HepG2 (cell line): ENCODE measurements around the gene TUBGCP5. TPM values are rescaled to one million over a fixed set of nuclear protein-coding genes. Genes with fewer than 3 reads are reported as not detected.

ENCODE experiments used
- CENPX ChIP-seq: sonication (generic); formaldehyde crosslinking; IDR thresholded peaks from 2 replicates; pipeline ENCODE4 v1.9.0; 2021; ENCODE audit warnings: mild to moderate bottlenecking, missing genetic modification reagents, moderate library complexity
- GABPA ChIP-seq, 2 experiments: IDR thresholded peaks; 2 replicates each; pipeline ENCODE4 v1.6.1; 2011 to 2016; ENCODE audit warnings: low read depth in 2 of 2, low read length in 1 of 2, missing biosample characterization in 1 of 2, missing genetic modification characterization in 1 of 2
- PCBP2 ChIP-seq: fragments of 200-400 bp; formaldehyde crosslinking; optimal IDR thresholded peaks from 2 replicates; pipeline ENCODE3; 2018; ENCODE audit warnings: low read length, low read depth; ENCODE audit not compliant: poor library complexity, severe bottlenecking
- RAD21 ChIP-seq: fragments of 450-650 bp; formaldehyde crosslinking; IDR thresholded peaks from 2 replicates; pipeline ENCODE4 v1.5.0; 2020; ENCODE audit warnings: mild to moderate bottlenecking
- RARA ChIP-seq: IDR thresholded peaks from 2 replicates; pipeline ENCODE4 v1.6.1; 2016; ENCODE audit warnings: missing genetic modification reagents, missing compliant biosample characterization
- RFX1 ChIP-seq: fragments of 450-650 bp; IDR thresholded peaks from 2 replicates; pipeline ENCODE4 v1.6.1; 2017
- RFX5 ChIP-seq: IDR thresholded peaks from 2 replicates; pipeline ENCODE4 v1.6.1; 2011; ENCODE audit warnings: low read depth, low read length, improper control_type of control experiment
- SNAPC2 ChIP-seq: sonication (generic); formaldehyde crosslinking; IDR thresholded peaks from 2 replicates; pipeline ENCODE4 v1.8.1; 2022; ENCODE audit warnings: mild to moderate bottlenecking, missing genetic modification reagents
- ZNF205 ChIP-seq: IDR thresholded peaks from 2 replicates; pipeline ENCODE4 v1.6.1; 2018; ENCODE audit warnings: missing biosample characterization, missing genetic modification reagents
- ZNF816 ChIP-seq: sonication (generic); formaldehyde crosslinking; IDR thresholded peaks from 2 replicates; pipeline ENCODE4 v1.8.0; 2022; ENCODE audit warnings: missing genetic modification reagents, mild to moderate bottlenecking, borderline replicate concordance
- ZNF839 ChIP-seq: sonication (generic); formaldehyde crosslinking; IDR thresholded peaks from 2 replicates; pipeline ENCODE4 v1.4.0; 2020; ENCODE audit warnings: missing genetic modification reagents, mild to moderate bottlenecking, borderline replicate concordance
- polyA plus RNA-seq, 8 experiments: library from polyadenylated mRNA; depleted of rRNA in 3 of 8; stranded (reverse) in 7 of 8; unstranded in 1 of 8; fragments of >200 nt; fragmentation: Illumina TruSeq in 4 of 8; extraction: Trizol in 4 of 8; gene quantifications; 2 replicates each; pipeline versions ENCODE4 v1.2.1 to v1.2.3, GENCODE V29; 2011 to 2016; ENCODE audit warnings: low read depth in 4 of 8, missing spikeins in 1 of 8, mixed read lengths in 1 of 8; ENCODE audit not compliant: insufficient read depth in 1 of 8
- total RNA-seq, 5 experiments: library from RNA; depleted of rRNA; stranded (reverse); fragments of >200 nt; fragmentation: Illumina TruSeq; extraction: Trizol; gene quantifications; 2 replicates each; pipeline ENCODE4 v1.2.3, GENCODE V29; 2016; ENCODE audit warnings: low read depth in 1 of 5
- TF ChIP-seq, protein P1 (sequence below): sonication (generic); formaldehyde crosslinking; IDR thresholded peaks from 2 replicates; pipeline ENCODE4 v1.8.1; 2023; ENCODE audit warnings: mild to moderate bottlenecking, inconsistent platforms, moderate library complexity, missing genetic modification reagents, borderline replicate concordance
- TF ChIP-seq, protein P2 (sequence below): sonication (generic); formaldehyde crosslinking; IDR thresholded peaks from 2 replicates; pipeline ENCODE4 v1.8.0; 2023; ENCODE audit warnings: mild to moderate bottlenecking, missing genetic modification reagents
- TF ChIP-seq, protein P3 (sequence below): sonication (generic); formaldehyde crosslinking; IDR thresholded peaks from 2 replicates; pipeline ENCODE4 v1.5.1; 2020; ENCODE audit warnings: mild to moderate bottlenecking, missing genetic modification reagents, moderate library complexity
- TF ChIP-seq, protein P4 (sequence below): sonication (generic); formaldehyde crosslinking; IDR thresholded peaks from 2 replicates; pipeline ENCODE4 v1.8.1; 2023; ENCODE audit warnings: mild to moderate bottlenecking, missing genetic modification reagents
- TF ChIP-seq, protein P5 (sequence below): sonication (generic); formaldehyde crosslinking; IDR thresholded peaks from 2 replicates; pipeline ENCODE4 v1.4.0; 2020; ENCODE audit warnings: missing genetic modification reagents

The TUBGCP5 gene
- total and polyA plus RNA-seq, 2 of the 13 experiments (the other 11 are each of a cell fraction or from before 2014, with no cell fraction given), result 7.2 to 25.0 TPM

DNA sequence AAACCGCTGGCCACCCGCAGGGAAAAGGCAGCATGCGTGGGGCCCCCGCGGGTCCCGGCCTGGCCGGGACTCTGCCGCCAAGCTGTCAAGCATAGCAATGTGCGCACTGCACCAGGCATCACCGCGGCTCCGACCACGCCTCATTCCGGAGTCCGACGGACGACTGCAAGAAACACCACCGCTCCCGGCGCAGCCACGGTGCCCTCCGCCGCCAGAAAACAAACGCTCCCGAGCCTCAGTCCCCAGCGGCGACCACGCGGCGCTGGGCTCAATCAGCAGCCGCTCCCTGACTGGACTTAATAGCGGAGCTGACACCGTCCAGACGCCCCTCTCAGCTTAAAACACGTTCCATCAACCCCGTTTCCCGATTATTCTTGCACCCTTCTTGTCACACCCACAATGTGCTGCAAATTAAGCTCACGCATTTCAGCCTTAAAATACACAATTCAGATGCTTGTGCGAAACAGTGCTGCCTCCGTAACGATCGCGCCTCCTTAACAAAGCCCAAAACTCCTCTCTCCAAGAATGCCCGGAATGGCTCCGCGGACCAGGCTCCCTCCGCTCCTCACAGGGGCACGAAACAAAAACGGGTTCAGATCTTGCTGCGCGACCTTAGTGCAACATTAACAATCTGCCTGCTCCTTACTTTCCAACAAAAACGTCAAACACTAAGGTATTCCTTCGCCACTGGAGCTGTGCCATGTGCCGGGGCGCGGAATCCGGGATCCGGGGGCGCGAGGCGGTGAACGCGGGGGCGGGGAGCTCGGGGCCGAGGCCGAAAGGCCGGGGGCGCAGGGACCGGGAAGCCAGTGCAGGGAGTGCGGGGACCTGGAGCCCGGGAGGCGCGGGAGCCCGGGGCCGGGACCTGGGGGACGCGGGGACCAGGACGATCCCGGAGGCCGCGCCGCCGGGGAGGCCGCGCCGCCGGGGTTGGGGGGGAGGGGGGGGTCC lies 59.9 kb downstream of the TUBGCP5 start (continued):
- TF ChIP-seq, protein P1, sequence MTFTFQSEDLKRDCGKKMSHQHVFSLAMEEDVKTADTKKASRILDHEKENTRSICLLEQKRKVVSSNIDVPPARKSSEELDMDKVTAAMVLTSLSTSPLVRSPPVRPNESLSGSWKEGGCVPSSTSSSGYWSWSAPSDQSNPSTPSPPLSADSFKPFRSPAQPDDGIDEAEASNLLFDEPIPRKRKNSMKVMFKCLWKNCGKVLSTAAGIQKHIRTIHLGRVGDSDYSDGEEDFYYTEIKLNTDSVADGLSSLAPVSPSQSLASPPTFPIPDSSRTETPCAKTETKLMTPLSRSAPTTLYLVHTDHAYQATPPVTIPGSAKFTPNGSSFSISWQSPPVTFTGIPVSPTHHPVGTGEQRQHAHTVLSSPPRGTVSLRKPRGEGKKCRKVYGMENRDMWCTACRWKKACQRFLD (CRISPR knock-in tag), result no peak
- no peak for TF ChIP-seq RFX1
- TF ChIP-seq ZNF839 (CRISPR knock-in tag), result no peak
- TF ChIP-seq PCBP2, result no peak
- TF ChIP-seq, protein P2, sequence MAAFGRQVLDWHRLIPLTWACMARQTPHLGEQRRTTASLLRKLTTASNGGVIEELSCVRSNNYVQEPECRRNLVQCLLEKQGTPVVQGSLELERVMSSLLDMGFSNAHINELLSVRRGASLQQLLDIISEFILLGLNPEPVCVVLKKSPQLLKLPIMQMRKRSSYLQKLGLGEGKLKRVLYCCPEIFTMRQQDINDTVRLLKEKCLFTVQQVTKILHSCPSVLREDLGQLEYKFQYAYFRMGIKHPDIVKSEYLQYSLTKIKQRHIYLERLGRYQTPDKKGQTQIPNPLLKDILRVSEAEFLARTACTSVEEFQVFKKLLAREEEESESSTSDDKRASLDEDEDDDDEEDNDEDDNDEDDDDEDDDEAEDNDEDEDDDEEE, result no peak
- TF ChIP-seq, protein P3, sequence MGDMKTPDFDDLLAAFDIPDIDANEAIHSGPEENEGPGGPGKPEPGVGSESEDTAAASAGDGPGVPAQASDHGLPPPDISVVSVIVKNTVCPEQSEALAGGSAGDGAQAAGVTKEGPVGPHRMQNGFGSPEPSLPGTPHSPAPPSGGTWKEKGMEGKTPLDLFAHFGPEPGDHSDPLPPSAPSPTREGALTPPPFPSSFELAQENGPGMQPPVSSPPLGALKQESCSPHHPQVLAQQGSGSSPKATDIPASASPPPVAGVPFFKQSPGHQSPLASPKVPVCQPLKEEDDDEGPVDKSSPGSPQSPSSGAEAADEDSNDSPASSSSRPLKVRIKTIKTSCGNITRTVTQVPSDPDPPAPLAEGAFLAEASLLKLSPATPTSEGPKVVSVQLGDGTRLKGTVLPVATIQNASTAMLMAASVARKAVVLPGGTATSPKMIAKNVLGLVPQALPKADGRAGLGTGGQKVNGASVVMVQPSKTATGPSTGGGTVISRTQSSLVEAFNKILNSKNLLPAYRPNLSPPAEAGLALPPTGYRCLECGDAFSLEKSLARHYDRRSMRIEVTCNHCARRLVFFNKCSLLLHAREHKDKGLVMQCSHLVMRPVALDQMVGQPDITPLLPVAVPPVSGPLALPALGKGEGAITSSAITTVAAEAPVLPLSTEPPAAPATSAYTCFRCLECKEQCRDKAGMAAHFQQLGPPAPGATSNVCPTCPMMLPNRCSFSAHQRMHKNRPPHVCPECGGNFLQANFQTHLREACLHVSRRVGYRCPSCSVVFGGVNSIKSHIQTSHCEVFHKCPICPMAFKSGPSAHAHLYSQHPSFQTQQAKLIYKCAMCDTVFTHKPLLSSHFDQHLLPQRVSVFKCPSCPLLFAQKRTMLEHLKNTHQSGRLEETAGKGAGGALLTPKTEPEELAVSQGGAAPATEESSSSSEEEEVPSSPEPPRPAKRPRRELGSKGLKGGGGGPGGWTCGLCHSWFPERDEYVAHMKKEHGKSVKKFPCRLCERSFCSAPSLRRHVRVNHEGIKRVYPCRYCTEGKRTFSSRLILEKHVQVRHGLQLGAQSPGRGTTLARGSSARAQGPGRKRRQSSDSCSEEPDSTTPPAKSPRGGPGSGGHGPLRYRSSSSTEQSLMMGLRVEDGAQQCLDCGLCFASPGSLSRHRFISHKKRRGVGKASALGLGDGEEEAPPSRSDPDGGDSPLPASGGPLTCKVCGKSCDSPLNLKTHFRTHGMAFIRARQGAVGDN (CRISPR knock-in tag), result peak; percentile 85
- TF ChIP-seq RARA, result no peak
- TF ChIP-seq, protein P4, sequence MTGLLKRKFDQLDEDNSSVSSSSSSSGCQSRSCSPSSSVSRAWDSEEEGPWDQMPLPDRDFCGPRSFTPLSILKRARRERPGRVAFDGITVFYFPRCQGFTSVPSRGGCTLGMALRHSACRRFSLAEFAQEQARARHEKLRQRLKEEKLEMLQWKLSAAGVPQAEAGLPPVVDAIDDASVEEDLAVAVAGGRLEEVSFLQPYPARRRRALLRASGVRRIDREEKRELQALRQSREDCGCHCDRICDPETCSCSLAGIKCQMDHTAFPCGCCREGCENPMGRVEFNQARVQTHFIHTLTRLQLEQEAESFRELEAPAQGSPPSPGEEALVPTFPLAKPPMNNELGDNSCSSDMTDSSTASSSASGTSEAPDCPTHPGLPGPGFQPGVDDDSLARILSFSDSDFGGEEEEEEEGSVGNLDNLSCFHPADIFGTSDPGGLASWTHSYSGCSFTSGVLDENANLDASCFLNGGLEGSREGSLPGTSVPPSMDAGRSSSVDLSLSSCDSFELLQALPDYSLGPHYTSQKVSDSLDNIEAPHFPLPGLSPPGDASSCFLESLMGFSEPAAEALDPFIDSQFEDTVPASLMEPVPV (CRISPR knock-in tag), result no peak
- TF ChIP-seq ZNF205 (CRISPR knock-in tag), result no peak
- TF ChIP-seq GABPA (IDR thresholded peaks at IDR 0.05; ENCODE audit: low read depth, low read length), result no peak
- TF ChIP-seq GABPA (CRISPR knock-in tag; IDR thresholded peaks at IDR 0.05; ENCODE audit: low read depth), result peak; percentile 5; the same call in 1 of the 2 replicates
- TF ChIP-seq ZNF816 (CRISPR knock-in tag), result no peak
- TF ChIP-seq, protein P5, sequence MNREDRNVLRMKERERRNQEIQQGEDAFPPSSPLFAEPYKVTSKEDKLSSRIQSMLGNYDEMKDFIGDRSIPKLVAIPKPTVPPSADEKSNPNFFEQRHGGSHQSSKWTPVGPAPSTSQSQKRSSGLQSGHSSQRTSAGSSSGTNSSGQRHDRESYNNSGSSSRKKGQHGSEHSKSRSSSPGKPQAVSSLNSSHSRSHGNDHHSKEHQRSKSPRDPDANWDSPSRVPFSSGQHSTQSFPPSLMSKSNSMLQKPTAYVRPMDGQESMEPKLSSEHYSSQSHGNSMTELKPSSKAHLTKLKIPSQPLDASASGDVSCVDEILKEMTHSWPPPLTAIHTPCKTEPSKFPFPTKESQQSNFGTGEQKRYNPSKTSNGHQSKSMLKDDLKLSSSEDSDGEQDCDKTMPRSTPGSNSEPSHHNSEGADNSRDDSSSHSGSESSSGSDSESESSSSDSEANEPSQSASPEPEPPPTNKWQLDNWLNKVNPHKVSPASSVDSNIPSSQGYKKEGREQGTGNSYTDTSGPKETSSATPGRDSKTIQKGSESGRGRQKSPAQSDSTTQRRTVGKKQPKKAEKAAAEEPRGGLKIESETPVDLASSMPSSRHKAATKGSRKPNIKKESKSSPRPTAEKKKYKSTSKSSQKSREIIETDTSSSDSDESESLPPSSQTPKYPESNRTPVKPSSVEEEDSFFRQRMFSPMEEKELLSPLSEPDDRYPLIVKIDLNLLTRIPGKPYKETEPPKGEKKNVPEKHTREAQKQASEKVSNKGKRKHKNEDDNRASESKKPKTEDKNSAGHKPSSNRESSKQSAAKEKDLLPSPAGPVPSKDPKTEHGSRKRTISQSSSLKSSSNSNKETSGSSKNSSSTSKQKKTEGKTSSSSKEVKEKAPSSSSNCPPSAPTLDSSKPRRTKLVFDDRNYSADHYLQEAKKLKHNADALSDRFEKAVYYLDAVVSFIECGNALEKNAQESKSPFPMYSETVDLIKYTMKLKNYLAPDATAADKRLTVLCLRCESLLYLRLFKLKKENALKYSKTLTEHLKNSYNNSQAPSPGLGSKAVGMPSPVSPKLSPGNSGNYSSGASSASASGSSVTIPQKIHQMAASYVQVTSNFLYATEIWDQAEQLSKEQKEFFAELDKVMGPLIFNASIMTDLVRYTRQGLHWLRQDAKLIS (CRISPR knock-in tag), result no peak
- TF ChIP-seq RFX5, result no peak
- no peak for TF ChIP-seq SNAPC2 (CRISPR knock-in tag)
- no peak for TF ChIP-seq CENPX (CRISPR knock-in tag)
- no peak for TF ChIP-seq RAD21
